ENCODE data around the gene MED19.
"Not testable (repeated sequence)": the region's sequence is repeated elsewhere in the genome, so short reads cannot be mapped to it uniquely, and the experiment has no call there.

MED19 gene

GRCh38 chr11:57711414-57712255, at the start of gene MED19:
Gene MED19 (minus strand): TSS chr11:57712215. CDS start chr11:57712179, 36 bp downstream.
- peak; percentile 99 for DNase-seq (ENCODE audit: low read depth, low spot score)

GRCh38 chr11:57758174-57758573, 46.2 kb upstream of the MED19 start:
- no peak for DNase-seq (ENCODE audit: low read depth, low spot score)

- DNase-seq (ENCODE audit: low read depth, low spot score): peak; percentile 55
Measured at GRCh38 chr11:57752954-57753353, 40.9 kb upstream of the MED19 start.

- DNase-seq (ENCODE audit: low read depth, low spot score): peak; percentile 50
Measured at GRCh38 chr11:57751676-57752253, 39.8 kb upstream of the MED19 start, which contains the start of gene BTBD18. Gene BTBD18 (minus strand): TSS chr11:57751819. CDS start chr11:57751188, 631 bp downstream.

GRCh38 chr11:57751176-57751575, 39.2 kb upstream of the MED19 start:
- DNase-seq (ENCODE audit: low read depth, low spot score): no peak

- no peak for DNase-seq (ENCODE audit: low read depth, low spot score)
Measured at GRCh38 chr11:57746920-57747319, 34.9 kb upstream of the MED19 start.

GRCh38 chr11:57745206-57745605, 33.2 kb upstream of the MED19 start:
- DNase-seq (ENCODE audit: low read depth, low spot score): no peak

GRCh38 chr11:57744357-57744756, 32.3 kb upstream of the MED19 start:
- DNase-seq (ENCODE audit: low read depth, low spot score): no peak

GRCh38 chr11:57742087-57742452, 30.1 kb upstream of the MED19 start:
- DNase-seq (ENCODE audit: low read depth, low spot score): no peak

GRCh38 chr11:57741132-57742086, 29.4 kb upstream of the MED19 start, which contains the start of gene SELENOH:
Gene SELENOH (plus strand): TSS chr11:57741491. CDS start chr11:57741596, 105 bp downstream.
- peak; percentile 99 for DNase-seq (ENCODE audit: low read depth, low spot score)

GRCh38 chr11:57735619-57736298, 23.7 kb upstream of the MED19 start:
- DNase-seq (ENCODE audit: low read depth, low spot score): peak; percentile 43

GRCh38 chr11:57732661-57733060, 20.6 kb upstream of the MED19 start:
- no peak for DNase-seq (ENCODE audit: low read depth, low spot score)

GRCh38 chr11:57729479-57729878, 17.5 kb upstream of the MED19 start:
- DNase-seq (ENCODE audit: low read depth, low spot score): no peak

- peak; percentile 34 for DNase-seq (ENCODE audit: low read depth, low spot score)
Measured at GRCh38 chr11:57728829-57729228, 16.8 kb upstream of the MED19 start.

- no peak for DNase-seq (ENCODE audit: low read depth, low spot score)
Measured at GRCh38 chr11:57727185-57727584, 15.2 kb upstream of the MED19 start.

- not testable (repeated sequence) for DNase-seq (ENCODE audit: low read depth, low spot score)
Measured at GRCh38 chr11:57716726-57717125, 4.7 kb upstream of the MED19 start.

GRCh38 chr11:57713835-57714234, 1.8 kb upstream of the MED19 start:
- no peak for DNase-seq (ENCODE audit: low read depth, low spot score)

- peak; percentile 97 for DNase-seq (ENCODE audit: low read depth, low spot score)
Measured at GRCh38 chr11:57712256-57713150, 488 bp upstream of the MED19 start, which contains the start of gene TMX2. Gene TMX2 (plus strand): TSS chr11:57712593. CDS start chr11:57712619, 26 bp downstream.

- no peak for DNase-seq (ENCODE audit: low read depth, low spot score)
Measured at GRCh38 chr11:57709802-57710367, 2.1 kb downstream of the MED19 start.

- not testable (repeated sequence) for DNase-seq (ENCODE audit: low read depth, low spot score)
Measured at GRCh38 chr11:57705432-57705831, 6.6 kb downstream of the MED19 start.

Measured in ELF-1 (cell line).